Measurements from ENCODE around the gene TNKS2.

DNA sequence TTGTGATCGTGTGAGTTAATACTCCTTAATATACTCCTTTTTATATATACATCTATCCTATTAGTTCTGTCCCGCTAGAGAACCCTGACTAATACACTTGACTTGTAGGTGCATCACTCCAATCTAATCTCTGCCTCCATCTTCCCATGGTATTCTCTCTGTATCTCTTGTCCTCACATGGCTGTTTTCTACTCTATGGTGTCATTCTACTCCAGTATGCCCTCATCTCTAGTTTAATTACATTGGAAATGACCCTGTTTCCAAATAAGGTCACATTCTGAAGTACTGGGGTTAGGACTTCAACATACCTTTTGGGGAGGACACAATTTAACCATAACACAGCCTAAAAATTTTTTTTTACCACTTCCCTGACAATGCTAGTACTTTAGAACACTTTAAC, 25.8 kb upstream of the TNKS2 start:
- TF ChIP-seq, protein P1, sequence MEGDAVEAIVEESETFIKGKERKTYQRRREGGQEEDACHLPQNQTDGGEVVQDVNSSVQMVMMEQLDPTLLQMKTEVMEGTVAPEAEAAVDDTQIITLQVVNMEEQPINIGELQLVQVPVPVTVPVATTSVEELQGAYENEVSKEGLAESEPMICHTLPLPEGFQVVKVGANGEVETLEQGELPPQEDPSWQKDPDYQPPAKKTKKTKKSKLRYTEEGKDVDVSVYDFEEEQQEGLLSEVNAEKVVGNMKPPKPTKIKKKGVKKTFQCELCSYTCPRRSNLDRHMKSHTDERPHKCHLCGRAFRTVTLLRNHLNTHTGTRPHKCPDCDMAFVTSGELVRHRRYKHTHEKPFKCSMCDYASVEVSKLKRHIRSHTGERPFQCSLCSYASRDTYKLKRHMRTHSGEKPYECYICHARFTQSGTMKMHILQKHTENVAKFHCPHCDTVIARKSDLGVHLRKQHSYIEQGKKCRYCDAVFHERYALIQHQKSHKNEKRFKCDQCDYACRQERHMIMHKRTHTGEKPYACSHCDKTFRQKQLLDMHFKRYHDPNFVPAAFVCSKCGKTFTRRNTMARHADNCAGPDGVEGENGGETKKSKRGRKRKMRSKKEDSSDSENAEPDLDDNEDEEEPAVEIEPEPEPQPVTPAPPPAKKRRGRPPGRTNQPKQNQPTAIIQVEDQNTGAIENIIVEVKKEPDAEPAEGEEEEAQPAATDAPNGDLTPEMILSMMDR (conservative IDR thresholded peaks at IDR 0.05), result no peak
- TF ChIP-seq EZH2 (IDR thresholded peaks at IDR 0.05; ENCODE audit: low read depth), result no peak
